GM23338 (cell line): ENCODE measurements around the gene MMP24OS. TPM values are rescaled to one million over a fixed set of nuclear protein-coding genes. Genes with fewer than 3 reads are reported as not detected.

ENCODE experiments used
- ATAC-seq: fragments of 200-7000 bp; cut with Tn5 transposase; 3 replicates; pipeline ENCODE4 v1.9.1; 2020
- DNase-seq: peaks from one replicate; pipeline ENCODE4 v3.0.0-alpha.2; 2015; ENCODE audit warnings: low spot score
- H2AFZ ChIP-seq: fragments of 200-600 bp; sonication (generic); 2 replicates; pipeline ENCODE4 v1.8.0; 2016; ENCODE audit warnings: antibody characterized with exemption, mild to moderate bottlenecking, moderate library complexity
- H3F3A ChIP-seq: fragments of 200-600 bp; sonication (generic); replicated peaks from 2 replicates; pipeline ENCODE4 v1.8.0; 2017; ENCODE audit warnings: antibody characterized with exemption, mixed run types, low read depth
- H3K27ac ChIP-seq: fragments of 200-600 bp; sonication (generic); 2 replicates; pipeline ENCODE4 v1.6.1; 2016; ENCODE audit warnings: low read depth
- H3K27me3 ChIP-seq: fragments of 200-600 bp; sonication (generic); 2 replicates; pipeline ENCODE4 v1.8.0; 2016; ENCODE audit warnings: mild to moderate bottlenecking, mixed run types, moderate library complexity; ENCODE audit not compliant: insufficient read depth
- H3K36me3 ChIP-seq: fragments of 200-600 bp; sonication (generic); 2 replicates; pipeline ENCODE4 v1.8.0; 2016; ENCODE audit warnings: mild to moderate bottlenecking; ENCODE audit not compliant: insufficient read depth
- H3K4me1 ChIP-seq: fragments of 200-600 bp; sonication (generic); 2 replicates; pipeline ENCODE4 v1.8.0; 2016; ENCODE audit warnings: mild to moderate bottlenecking, moderate library complexity; ENCODE audit not compliant: insufficient read depth
- H3K4me2 ChIP-seq: fragments of 200-600 bp; sonication (generic); 2 replicates; pipeline ENCODE4 v1.7.1; 2017; ENCODE audit warnings: mixed run types
- H3K4me3 ChIP-seq: fragments of 200-600 bp; sonication (generic); 2 replicates; pipeline ENCODE4 v1.6.1; 2016; ENCODE audit warnings: mixed run types
- H3K79me2 ChIP-seq: fragments of 200-600 bp; sonication (generic); replicated peaks from 2 replicates; pipeline ENCODE4 v1.8.0; 2017; ENCODE audit warnings: mild to moderate bottlenecking; ENCODE audit not compliant: insufficient read depth
- H3K9me2 ChIP-seq: fragments of 200-600 bp; sonication (generic); 2 replicates; pipeline ENCODE4 v1.8.0; 2017; ENCODE audit not compliant: insufficient read depth
- H4K20me1 ChIP-seq: fragments of 200-600 bp; sonication (generic); replicated peaks from 2 replicates; pipeline ENCODE4 v1.8.0; 2017; ENCODE audit warnings: mild to moderate bottlenecking; ENCODE audit not compliant: insufficient read depth
- H3K27ac Mint-ChIP-seq: 2 replicates; pipeline ENCODE4 v1.8.0; 2020; ENCODE audit warnings: inconsistent platforms, mild to moderate bottlenecking, moderate library complexity, mixed read lengths
- H3K27me3 Mint-ChIP-seq: 3 replicates; pipeline ENCODE4 v1.8.0; 2022; ENCODE audit warnings: low read depth, mild to moderate bottlenecking, moderate library complexity, mixed read lengths, inconsistent platforms; ENCODE audit not compliant: insufficient read depth, poor library complexity
- H3K36me3 Mint-ChIP-seq: 3 replicates; pipeline ENCODE4 v1.8.0; 2021; ENCODE audit warnings: low read depth, mild to moderate bottlenecking, inconsistent platforms, moderate library complexity, mixed read lengths
- H3K4me1 Mint-ChIP-seq: 3 replicates; pipeline ENCODE4 v1.8.0; 2020; ENCODE audit warnings: mild to moderate bottlenecking, inconsistent platforms, mixed read lengths
- H3K4me3 Mint-ChIP-seq: 3 replicates; pipeline ENCODE4 v1.8.0; 2021; ENCODE audit warnings: moderate library complexity, mild to moderate bottlenecking, inconsistent platforms, mixed read lengths
- H3K9me3 Mint-ChIP-seq: 3 replicates; pipeline ENCODE4 v1.8.0; 2020; ENCODE audit warnings: moderate library complexity, mild to moderate bottlenecking, inconsistent platforms, mixed read lengths
- CREB1 ChIP-seq: fragments of 250-450 bp; sonication (Bioruptor Pico); IDR thresholded peaks from 2 replicates; pipeline ENCODE4 v1.5.0; 2020; ENCODE audit warnings: low read depth, mild to moderate bottlenecking, moderate library complexity
- EZH2 ChIP-seq: fragments of 200-600 bp; sonication (generic); IDR thresholded peaks from one replicate; pipeline ENCODE4 v1.8.0; 2017; ENCODE audit warnings: antibody characterized with exemption, mild to moderate bottlenecking, low read depth; ENCODE audit not compliant: unreplicated experiment
- EZH2phosphoT487 ChIP-seq: fragments of 200-600 bp; sonication (generic); IDR thresholded peaks from one replicate; pipeline ENCODE4 v1.8.1; 2018; ENCODE audit warnings: antibody characterized with exemption; ENCODE audit not compliant: unreplicated experiment
- JUNB ChIP-seq: IDR thresholded peaks from one replicate; pipeline ENCODE4 v1.6.1; 2016; ENCODE audit warnings: antibody characterized with exemption; ENCODE audit not compliant: unreplicated experiment
- NANOG ChIP-seq: IDR thresholded peaks from 2 replicates; pipeline ENCODE4 v1.6.1; 2016; ENCODE audit warnings: antibody characterized with exemption, borderline replicate concordance
- STAT1 ChIP-seq: IDR thresholded peaks from one replicate; pipeline ENCODE4 v1.6.1; 2016; ENCODE audit warnings: antibody characterized with exemption; ENCODE audit not compliant: unreplicated experiment
- ZNF114 ChIP-seq: fragments of 250-450 bp; sonication (Bioruptor Pico); IDR thresholded peaks from 2 replicates; pipeline ENCODE4 v1.5.0; 2020; ENCODE audit warnings: mild to moderate bottlenecking, moderate library complexity
- ZNF331 ChIP-seq: fragments of 250-450 bp; sonication (Bioruptor Pico); IDR thresholded peaks from 2 replicates; pipeline ENCODE4 v1.5.0; 2020; ENCODE audit warnings: low read depth, mild to moderate bottlenecking, moderate library complexity
- polyA plus RNA-seq: library from polyadenylated mRNA; unstranded; fragments of >200 nt; fragmentation: Nextera tagmentation; extraction: Ambion mirVana; gene quantifications from 2 replicates; pipeline ENCODE4 v1.2.1, GENCODE V29; 2016
- total RNA-seq: library from RNA; depleted of rRNA; stranded (reverse); fragments of >200 nt; shearing (Covaris generic); gene quantifications from 2 replicates; pipeline ENCODE4 v1.2.3, GENCODE V29; 2014
- TF ChIP-seq, protein P1 (sequence below): IDR thresholded peaks from one replicate; pipeline ENCODE4 v1.6.1; 2018; ENCODE audit warnings: antibody characterized with exemption; ENCODE audit not compliant: unreplicated experiment
- TF ChIP-seq, protein P2 (sequence below), 2 experiments: fragments of 200-600 bp in 1 of 2; sonication (generic) in 1 of 2; conservative IDR thresholded peaks; 2 replicates each; pipeline versions ENCODE4 v1.5.1 to v1.6.1; 2016 to 2017; ENCODE audit warnings: antibody characterized with exemption in 2 of 2, low read depth in 2 of 2, mild to moderate bottlenecking in 2 of 2, moderate library complexity in 1 of 2
- TF ChIP-seq, protein P3 (sequence below): IDR thresholded peaks from 2 replicates; pipeline ENCODE4 v1.6.1; 2016; ENCODE audit warnings: antibody characterized with exemption

The MMP24OS gene
- total and polyA plus RNA-seq, 2 experiments from 2014 or later, result 10.5 to 25.4 TPM

DNA sequence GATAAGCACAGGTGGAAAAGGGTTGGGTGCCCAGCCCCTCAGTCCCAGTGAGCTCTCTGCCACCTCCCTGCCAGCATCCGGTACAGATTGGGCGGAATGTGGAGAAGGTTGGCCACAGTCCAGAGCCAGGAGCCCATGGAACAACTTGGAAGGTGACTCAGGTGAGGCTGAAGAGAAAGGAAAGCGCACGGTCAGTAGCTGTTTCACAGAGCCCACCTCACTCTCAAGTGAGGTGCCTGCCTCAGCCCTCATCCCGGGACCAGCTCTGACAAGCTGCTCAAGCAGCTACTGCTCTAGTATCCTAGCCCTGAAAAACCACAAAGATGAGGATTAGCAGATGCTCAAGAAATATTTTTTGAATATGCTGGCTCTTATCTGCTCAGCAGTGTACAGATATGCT, 1.1 kb upstream of the MMP24OS start (continued):
- TF ChIP-seq, protein P1, sequence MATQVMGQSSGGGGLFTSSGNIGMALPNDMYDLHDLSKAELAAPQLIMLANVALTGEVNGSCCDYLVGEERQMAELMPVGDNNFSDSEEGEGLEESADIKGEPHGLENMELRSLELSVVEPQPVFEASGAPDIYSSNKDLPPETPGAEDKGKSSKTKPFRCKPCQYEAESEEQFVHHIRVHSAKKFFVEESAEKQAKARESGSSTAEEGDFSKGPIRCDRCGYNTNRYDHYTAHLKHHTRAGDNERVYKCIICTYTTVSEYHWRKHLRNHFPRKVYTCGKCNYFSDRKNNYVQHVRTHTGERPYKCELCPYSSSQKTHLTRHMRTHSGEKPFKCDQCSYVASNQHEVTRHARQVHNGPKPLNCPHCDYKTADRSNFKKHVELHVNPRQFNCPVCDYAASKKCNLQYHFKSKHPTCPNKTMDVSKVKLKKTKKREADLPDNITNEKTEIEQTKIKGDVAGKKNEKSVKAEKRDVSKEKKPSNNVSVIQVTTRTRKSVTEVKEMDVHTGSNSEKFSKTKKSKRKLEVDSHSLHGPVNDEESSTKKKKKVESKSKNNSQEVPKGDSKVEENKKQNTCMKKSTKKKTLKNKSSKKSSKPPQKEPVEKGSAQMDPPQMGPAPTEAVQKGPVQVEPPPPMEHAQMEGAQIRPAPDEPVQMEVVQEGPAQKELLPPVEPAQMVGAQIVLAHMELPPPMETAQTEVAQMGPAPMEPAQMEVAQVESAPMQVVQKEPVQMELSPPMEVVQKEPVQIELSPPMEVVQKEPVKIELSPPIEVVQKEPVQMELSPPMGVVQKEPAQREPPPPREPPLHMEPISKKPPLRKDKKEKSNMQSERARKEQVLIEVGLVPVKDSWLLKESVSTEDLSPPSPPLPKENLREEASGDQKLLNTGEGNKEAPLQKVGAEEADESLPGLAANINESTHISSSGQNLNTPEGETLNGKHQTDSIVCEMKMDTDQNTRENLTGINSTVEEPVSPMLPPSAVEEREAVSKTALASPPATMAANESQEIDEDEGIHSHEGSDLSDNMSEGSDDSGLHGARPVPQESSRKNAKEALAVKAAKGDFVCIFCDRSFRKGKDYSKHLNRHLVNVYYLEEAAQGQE, result no peak
- TF ChIP-seq NANOG, result no peak
- TF ChIP-seq, protein P2, sequence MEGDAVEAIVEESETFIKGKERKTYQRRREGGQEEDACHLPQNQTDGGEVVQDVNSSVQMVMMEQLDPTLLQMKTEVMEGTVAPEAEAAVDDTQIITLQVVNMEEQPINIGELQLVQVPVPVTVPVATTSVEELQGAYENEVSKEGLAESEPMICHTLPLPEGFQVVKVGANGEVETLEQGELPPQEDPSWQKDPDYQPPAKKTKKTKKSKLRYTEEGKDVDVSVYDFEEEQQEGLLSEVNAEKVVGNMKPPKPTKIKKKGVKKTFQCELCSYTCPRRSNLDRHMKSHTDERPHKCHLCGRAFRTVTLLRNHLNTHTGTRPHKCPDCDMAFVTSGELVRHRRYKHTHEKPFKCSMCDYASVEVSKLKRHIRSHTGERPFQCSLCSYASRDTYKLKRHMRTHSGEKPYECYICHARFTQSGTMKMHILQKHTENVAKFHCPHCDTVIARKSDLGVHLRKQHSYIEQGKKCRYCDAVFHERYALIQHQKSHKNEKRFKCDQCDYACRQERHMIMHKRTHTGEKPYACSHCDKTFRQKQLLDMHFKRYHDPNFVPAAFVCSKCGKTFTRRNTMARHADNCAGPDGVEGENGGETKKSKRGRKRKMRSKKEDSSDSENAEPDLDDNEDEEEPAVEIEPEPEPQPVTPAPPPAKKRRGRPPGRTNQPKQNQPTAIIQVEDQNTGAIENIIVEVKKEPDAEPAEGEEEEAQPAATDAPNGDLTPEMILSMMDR (conservative IDR thresholded peaks at IDR 0.05; ENCODE audit: low read depth in 2 of 2), result no peak
- TF ChIP-seq CREB1 (CRISPR knock-in tag), result no peak
- TF ChIP-seq JUNB, result no peak
- TF ChIP-seq ZNF331 (CRISPR knock-in tag), result no peak
- no peak for TF ChIP-seq STAT1
- TF ChIP-seq, protein P3, sequence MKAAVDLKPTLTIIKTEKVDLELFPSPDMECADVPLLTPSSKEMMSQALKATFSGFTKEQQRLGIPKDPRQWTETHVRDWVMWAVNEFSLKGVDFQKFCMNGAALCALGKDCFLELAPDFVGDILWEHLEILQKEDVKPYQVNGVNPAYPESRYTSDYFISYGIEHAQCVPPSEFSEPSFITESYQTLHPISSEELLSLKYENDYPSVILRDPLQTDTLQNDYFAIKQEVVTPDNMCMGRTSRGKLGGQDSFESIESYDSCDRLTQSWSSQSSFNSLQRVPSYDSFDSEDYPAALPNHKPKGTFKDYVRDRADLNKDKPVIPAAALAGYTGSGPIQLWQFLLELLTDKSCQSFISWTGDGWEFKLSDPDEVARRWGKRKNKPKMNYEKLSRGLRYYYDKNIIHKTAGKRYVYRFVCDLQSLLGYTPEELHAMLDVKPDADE, result no peak
- TF ChIP-seq EZH2phosphoT487, result no peak
- TF ChIP-seq EZH2, result no peak
- TF ChIP-seq ZNF114 (CRISPR knock-in tag), result no peak

DNA sequence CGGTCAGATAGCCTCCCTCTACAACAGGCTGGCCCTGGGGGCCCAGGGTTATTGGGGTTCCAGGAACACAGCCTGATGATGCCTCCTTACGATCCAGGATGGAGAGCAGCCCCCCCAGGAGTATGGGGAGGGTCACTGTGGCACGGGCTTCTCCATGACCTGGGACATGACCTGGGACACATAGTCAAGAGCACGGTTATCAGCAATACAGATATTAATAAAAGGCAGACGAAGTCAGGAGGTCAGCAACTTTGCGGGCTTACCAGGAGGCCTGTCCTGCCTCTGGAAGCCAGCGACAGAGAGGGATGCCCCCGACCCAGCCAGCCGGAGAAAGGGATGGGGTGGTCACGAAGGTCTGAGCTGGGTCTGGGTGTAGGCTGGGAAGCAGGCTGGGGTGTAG, 795 bp downstream of the MMP24OS start:
- Mint-ChIP-seq H3K9me3 (no peaks in the 10 kb centered on the region; the same call in 2 of the 3 replicates), H3K36me3 (peaks cover 39% of the 10 kb centered on the region), H3K27me3 (peaks cover 37% of the 10 kb centered on the region), H3K4me1 (peaks cover 11% of the 10 kb centered on the region; the same call in 2 of the 3 replicates), H3K27ac (peak overlapping the region; percentile 96), H3K4me3 (peak overlapping the region; percentile 86)
- Histone ChIP-seq H3K4me3 (peak overlapping the region; percentile 83), H3K4me2 (peak overlapping the region; percentile 97), H3K79me2 (peaks cover 19% of the 10 kb centered on the region), H3K4me1 (peaks cover 11% of the 10 kb centered on the region; the same call in 1 of the 2 replicates), H3F3A (peaks cover 36% of the 10 kb centered on the region), H3K36me3 (peaks cover 8% of the 10 kb centered on the region), H3K9me2 (no peaks in the 10 kb centered on the region), H4K20me1 (0 out of 2 replicates have a peak, but pooled peaks cover 14% of the 10 kb centered on the region), H2AFZ (no peak overlapping the region), H3K27ac (peak overlapping the region; percentile 80), H3K27me3 (no peaks in the 10 kb centered on the region)
- ATAC-seq (no peak; the same call in 2 of the 3 replicates), DNase-seq (no peak)
- TF ChIP-seq ZNF114 (CRISPR knock-in tag) (no peak), ZNF331 (CRISPR knock-in tag) (no peak), CREB1 (CRISPR knock-in tag) (no peak)
- TF ChIP-seq, protein P3, result no peak
